NCI-H446 treated with DMSO at 0.1 percent for 48 hours (cell line): ENCODE results near the gene FCN2.

Source experiments
- DNase-seq: peaks from one replicate; lab custom pipeline; 2025; lab: John Stamatoyannopoulos, UW

FCN2 gene

DNA sequence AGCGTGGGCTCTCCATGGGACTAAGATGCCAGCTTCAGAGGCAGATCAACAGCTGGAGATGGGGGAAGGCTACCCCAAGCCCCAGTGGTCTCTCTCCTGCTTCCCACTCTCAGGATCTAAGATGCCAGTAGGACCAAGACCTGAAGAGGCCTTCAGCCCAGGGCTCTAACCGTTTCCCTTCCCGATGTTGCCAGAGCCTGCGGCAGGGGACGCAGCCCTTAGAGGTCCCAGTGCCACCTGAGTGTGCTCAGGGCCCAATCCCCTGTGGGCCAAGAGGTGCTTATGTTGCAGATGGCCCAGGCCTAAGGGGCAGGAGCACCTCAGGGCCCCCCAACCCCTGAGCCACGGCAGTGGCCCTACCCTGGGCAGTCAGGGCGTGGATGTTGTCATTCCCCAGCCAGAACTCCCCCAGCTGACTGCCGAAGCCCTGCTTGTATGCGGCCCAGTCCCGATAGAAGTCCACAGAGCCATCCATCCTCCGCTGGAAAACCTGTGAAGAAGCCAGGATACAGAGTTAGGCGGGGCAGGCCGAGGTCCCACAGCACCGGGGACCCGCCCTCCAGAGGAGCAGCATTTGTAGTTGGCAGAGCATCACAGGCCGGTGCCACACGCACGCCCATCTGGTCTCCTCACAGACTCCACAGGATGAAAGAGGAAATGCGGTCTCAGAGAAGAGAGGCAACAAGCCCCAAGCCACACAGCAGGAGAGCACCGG, 31.7 kb downstream of the FCN2 start:
- no peak for DNase-seq

DNA sequence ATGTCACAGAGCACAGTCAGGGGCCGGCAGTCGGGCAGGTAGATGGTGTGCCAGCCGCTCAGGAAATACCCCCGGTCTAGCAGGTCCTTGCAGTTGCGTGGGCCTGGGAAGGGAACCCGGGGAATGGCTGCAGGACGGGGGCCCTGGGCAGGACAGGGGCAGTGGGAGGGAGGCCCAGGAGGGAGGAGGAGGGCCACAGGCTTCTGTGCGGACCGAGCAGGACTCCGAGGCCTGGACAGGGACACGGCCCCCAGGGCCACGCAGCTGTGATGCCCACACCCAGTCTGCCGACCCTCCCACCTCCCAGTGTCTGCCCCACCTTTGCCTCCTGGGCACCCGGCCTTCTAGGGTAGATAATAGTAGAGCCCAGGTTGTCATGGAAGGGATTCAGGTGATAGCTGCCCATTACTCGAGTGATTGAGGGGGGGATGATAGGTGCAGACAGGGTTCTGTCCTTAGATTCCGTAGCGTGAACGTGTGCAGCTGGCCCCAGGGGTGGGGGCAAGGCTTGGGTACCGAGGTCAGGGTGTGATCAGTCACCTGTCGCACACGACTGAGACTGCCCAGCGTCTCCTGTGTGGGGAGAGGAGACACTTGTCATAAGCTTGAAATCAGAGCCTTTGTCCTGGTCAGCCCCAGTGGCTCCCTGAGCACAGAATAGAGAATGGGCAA, 32.6 kb downstream of the FCN2 start:
- no peak for DNase-seq

DNA sequence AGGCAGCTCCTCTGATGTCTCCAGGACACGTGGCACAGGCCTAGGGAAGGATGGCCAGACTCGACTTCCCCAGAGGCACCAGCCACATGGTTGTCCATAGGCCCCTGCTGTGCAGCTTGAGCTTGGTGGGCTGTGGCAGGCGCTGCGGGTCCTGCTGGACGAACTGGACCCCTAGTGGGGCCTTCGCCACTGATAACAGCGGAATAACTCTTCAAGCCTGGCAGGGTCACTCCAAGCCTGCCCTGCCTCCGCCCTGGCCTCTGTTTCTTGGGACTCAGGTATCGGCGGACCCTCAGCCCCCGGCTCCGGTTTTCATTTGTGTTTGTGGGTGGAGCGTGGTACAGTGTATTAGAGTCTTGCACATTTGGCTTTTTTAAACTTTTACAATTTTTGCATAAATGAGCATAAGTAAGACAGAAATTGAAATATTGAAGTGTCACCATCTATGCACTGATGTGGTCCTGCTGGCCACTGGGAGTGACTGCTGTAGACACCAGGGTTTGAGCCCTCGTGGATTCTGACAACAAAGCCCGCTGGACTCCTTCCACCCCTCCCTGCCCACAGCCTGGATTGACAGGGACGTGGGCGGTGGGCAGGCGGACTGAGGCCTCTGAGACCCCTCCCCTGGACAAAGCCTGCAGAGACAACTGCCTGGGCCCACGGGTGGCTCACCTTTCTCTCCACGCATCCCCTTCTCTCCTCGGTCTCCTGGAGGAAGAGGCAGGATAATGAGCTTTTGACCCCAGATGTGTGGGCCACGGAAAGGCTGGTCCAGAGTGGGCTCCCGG, 33.3 kb downstream of the FCN2 start:
- no peak for DNase-seq

GRCh38 chr9:134914501-134914834, 33.9 kb downstream of the FCN2 start:
- no peak for DNase-seq

- DNase-seq = no peak
Measured at GRCh38 chr9:134915046-134915985, 34.7 kb downstream of the FCN2 start.

GRCh38 chr9:134916161-134916665, 35.6 kb downstream of the FCN2 start:
- DNase-seq = no peak

GRCh38 chr9:134917431-134918373, 37.1 kb downstream of the FCN2 start, which contains the start of gene FCN1:
Gene FCN1, minus strand, starts transcription at chr9:134917912. Its CDS starts 41 bp downstream, at chr9:134917871.
- no peak for DNase-seq

DNA sequence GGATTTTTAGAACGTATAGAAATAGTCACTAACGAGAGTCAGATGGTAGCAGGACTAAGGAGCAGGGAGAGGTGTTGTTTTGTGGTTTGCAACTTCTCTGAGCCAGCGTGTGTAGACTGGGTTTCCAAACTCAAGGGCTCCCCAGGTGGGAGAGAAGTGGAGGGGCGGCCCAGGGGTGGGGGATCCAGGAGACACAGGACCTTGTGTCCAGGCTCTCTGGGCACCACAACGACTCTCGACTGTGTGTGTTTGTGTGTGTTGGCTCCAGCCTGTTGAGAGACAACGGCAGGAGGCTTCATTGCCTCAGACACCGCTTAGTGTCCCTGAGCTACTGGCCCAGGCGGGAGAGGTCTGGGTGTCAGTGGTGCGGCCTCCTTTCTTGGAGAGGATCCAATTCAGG, 38.0 kb downstream of the FCN2 start:
- DNase-seq = no peak

- no peak for DNase-seq
Measured at GRCh38 chr9:134919303-134919702, 38.7 kb downstream of the FCN2 start.

DNA sequence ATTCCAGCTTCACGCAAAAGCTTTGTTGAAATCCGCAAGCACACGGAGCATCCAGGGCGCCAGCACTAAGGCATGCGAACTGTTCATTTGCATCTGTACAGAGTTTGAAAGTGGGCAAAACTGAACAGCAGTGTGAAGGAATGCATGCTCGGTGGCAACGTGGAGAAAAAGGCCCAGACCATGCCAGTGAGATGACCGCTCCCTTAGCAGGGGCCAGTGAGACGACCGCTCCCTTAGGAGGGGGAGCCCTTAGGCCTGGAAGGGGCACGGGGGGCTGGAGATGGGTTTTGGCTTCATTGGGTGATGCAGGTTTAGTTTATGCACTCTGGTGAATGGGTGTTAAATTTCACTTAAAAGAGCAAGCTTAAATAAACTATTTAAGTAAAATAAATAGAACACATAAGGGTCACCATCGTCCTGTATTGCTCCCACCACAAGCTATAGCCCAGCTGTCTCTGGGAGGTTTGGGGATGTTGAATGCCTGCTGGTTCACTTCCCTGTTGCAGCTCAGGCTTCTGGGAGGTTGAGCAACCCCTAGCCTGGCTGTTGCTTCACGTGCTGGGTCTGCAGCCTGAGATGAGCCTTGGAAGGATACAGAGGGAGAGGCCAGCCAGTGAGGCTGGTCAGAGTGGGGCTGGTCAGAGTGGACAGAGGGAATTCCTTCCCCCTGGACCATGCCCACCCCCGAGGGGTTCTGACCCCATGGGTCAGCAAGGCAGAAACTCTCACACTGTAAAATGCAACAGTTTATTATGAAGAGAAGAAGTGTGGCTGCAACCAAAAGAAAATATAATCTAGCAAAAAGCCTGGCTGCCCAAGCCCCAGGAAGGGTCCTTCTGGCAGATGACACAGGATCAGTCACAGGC, 41.7 kb downstream of the FCN2 start:
- no peak for DNase-seq

GRCh38 chr9:134922932-134923240, 42.3 kb downstream of the FCN2 start:
- DNase-seq = no peak

- DNase-seq = no peak
Measured at GRCh38 chr9:134923466-134923865, 42.9 kb downstream of the FCN2 start.

GRCh38 chr9:134925011-134925511, 44.5 kb downstream of the FCN2 start:
- DNase-seq = no peak

DNA sequence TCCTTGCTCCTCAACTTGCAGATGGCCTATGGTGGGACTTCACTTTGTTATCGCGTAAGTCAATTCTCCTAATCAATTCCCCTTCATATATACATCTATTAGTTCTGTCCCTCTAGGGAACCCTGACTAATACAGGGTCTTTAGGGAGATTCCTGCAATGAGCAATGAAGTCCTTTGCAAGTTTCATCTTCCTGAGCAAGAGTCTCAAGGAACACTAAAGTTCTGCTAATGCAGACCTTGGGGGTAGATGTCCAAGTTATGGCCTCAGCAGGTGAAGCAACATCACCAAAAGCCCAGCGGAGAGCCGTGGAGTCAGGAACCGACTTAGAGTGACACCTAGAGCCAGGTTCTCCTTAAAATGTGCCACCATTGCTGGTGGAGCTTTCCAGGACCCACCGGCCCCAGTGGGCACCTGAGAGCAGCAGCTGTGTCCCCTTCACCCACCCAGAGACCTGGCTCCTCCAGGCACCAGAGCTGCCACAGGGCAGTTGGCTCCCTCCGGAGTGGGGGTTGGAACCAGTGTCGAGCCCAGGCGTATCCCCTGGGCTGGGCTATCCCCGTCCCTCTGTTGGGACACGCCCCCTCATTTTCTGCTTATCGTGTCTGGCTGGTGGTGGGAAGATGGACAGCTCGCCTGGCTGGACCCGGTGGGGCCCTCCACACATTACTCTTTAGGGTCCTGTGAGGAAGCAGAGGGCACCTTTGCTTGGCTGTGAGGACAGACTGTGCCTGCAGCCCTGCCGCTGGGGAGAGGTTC, 48.0 kb downstream of the FCN2 start:
- no peak for DNase-seq

DNA sequence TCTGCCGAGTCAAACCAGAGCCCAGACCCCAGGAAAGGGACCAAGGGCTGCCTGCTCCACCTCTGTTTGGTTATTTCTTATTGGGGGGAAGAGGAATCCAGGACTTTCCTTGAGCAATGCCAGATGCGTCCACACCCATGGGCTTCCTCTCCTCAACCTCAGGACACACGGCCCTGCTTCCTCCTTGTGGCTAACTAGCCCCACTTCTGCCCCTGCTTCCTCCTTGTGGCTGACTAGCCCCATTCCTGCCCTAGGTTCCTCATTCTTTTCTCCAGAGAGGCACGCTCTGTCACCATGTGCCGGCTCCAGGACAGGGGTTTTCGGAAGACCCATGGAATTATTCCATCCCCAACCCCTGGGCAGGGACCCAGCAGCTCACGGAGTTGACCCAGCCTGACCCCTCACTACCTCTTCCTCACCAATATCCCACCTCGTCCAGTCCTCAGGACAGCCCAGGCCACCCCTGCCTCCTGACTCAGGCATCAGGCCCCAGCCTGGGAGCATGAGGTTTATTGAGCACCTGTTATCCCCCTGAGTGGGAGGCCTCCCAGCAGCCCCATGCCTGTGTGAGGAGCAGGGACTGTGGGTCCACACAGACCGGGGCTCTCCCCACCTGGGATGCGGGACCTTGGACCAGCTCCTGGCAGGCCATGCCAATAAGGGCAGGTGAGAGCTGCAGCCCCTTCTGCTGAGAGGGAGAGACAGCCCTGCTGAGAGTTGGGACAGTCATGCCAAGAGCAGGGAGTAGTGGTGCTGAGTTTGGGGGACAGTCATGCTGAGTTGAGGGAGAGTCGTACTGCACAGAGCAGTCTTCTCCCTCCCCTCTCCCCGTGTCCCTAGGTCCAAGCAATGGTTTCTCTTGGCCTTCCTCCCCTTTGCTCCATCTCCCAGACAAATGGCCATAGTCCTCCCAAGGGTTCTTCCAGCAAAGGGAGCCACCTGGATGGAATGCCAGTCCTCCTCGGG, 48.9 kb downstream of the FCN2 start:
- no peak for DNase-seq

DNA sequence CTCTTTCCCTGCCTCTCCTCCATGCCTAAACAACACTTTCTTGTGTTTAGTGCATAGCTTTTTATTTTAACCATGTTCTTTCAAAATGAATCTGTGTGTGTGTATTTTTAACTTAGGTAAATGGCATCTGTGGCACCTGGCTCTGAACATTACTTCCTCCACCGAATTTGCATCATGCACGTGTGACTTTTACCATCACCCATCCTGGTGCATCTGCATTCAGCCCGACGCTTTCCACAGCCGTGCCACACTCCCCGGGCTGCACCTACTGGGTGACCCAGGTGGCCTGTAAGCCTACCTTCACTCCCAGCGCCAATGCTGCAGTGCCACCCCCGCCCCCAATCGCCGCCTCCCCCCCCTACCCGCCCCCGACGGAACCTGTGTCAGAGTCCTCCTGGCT, 49.8 kb downstream of the FCN2 start:
- DNase-seq = no peak

DNA sequence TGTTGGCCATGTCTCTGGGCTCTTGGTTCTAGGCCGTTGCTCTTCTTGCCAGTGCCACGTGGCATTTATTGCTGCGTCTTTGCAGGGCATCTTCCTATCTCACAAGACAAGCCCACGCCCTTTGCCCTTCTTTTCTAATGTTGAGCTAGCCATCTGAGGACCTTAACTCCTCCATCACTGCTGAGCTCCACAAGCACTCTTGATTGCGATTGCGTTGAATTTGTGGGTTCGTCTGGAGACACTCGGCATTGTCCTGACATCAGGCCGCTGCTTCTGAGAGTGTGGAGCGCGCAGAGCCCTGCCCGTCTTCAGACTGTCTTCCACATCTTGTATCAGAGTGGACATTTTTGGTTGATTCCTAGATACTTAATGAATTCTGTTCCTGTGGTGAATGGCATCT, 51.6 kb downstream of the FCN2 start:
- no peak for DNase-seq

DNA sequence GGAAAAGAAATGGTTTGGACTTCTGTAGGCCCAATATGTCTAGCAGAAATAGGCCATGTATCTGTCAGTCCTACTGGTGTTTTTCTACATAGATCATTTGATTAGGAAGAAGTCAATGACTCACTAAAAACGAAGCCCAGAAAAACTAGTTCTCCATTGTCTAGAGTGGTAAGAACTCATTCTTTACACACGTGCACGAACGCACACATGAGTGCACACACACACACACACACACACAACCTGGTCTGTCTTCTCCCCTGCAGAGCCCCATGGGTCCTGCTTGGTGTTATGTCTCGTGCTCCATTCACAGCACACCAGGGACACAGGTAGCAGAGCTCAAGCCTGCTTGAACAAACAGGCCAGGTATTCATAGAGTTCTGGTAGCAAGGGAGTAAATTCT, 52.0 kb downstream of the FCN2 start:
- DNase-seq = no peak
